ENCODE results near the gene CLIP4.

CLIP4 gene

DNA sequence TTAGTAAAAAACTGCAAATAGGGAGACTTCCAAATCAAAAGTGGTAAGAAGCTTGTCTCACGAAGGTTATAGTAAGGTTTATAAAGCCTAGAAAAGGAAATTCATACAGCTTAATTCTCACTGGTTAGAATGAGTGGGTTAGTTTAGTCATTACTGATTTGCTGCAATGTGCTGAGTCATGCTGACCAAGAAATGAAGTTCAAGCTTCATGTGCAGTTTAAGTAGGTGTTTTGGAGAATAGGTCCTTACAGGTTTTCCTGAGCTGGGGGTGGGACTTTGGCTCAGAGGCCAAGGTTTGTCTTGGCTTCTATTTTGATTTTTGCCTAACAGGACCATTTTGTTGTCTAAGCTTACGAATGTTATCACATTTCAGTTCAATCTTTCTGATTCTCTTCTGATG, 15.1 kb downstream of the CLIP4 start:
- TF ChIP-seq, protein P1, sequence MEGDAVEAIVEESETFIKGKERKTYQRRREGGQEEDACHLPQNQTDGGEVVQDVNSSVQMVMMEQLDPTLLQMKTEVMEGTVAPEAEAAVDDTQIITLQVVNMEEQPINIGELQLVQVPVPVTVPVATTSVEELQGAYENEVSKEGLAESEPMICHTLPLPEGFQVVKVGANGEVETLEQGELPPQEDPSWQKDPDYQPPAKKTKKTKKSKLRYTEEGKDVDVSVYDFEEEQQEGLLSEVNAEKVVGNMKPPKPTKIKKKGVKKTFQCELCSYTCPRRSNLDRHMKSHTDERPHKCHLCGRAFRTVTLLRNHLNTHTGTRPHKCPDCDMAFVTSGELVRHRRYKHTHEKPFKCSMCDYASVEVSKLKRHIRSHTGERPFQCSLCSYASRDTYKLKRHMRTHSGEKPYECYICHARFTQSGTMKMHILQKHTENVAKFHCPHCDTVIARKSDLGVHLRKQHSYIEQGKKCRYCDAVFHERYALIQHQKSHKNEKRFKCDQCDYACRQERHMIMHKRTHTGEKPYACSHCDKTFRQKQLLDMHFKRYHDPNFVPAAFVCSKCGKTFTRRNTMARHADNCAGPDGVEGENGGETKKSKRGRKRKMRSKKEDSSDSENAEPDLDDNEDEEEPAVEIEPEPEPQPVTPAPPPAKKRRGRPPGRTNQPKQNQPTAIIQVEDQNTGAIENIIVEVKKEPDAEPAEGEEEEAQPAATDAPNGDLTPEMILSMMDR (IDR thresholded peaks at IDR 0.05; ENCODE audit: insufficient read depth, low read depth, low read length, missing control alignments) = no peak
- DNase-seq (ENCODE audit: low read depth) = peak; percentile 87
- H3K4me3 ChIP-seq (ENCODE audit: low read length) = no peak overlapping the region

DNA sequence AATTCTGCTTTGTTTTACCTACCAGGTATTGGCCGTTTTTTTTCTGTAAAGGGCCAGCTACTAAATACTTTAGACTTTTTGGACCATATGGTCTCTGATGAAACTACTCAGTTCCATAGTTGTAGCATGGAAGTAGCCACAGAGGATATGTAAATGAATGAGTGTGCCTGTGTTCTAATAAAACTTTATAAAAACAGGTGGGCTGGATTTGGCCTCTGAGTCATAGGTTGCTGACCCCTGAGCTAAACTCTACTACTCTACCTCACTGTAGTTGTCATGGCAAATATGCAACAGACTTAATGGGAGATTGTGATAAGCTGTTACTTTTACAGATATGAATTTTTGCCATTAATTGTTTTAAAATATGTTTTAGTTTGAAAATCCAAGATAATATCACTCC, 19.7 kb downstream of the CLIP4 start:
- H3K4me3 ChIP-seq (ENCODE audit: low read length) = no peak overlapping the region
- TF ChIP-seq, protein P1 (IDR thresholded peaks at IDR 0.05; ENCODE audit: insufficient read depth, low read depth, low read length, missing control alignments) = no peak
- no peak for DNase-seq (ENCODE audit: low read depth)

DNA sequence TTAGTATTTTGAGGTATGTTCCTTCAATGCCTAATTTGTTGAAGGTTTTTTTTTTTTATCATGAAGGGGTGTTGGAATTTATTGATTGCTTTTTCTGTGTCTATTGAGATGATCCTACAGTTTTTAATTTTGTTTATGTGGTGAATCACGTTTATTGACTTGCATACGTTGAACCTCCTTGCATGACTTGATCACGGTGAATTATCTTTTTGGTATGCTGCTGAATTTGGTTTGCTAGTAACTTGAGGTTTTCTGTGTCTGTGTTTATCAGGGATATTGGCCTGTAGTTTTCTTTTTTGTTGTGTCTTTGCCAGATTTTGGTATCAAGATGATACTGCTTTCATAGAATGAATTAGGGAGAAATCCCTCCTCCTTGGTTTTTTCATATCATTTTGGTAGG, 23.9 kb downstream of the CLIP4 start:
- TF ChIP-seq, protein P1 (IDR thresholded peaks at IDR 0.05; ENCODE audit: insufficient read depth, low read depth, low read length, missing control alignments) = no peak
- no peak overlapping the region for H3K4me3 ChIP-seq (ENCODE audit: low read length)
- no peak for DNase-seq (ENCODE audit: low read depth)

- TF ChIP-seq, protein P1 (IDR thresholded peaks at IDR 0.05; ENCODE audit: insufficient read depth, low read depth, low read length, missing control alignments) = no peak
- H3K4me3 ChIP-seq (ENCODE audit: low read length) = no peak overlapping the region
- no peak for DNase-seq (ENCODE audit: low read depth)
These were observed 24.5 kb downstream of the CLIP4 start for GRCh38 chr2:29139731-29140130.

DNA sequence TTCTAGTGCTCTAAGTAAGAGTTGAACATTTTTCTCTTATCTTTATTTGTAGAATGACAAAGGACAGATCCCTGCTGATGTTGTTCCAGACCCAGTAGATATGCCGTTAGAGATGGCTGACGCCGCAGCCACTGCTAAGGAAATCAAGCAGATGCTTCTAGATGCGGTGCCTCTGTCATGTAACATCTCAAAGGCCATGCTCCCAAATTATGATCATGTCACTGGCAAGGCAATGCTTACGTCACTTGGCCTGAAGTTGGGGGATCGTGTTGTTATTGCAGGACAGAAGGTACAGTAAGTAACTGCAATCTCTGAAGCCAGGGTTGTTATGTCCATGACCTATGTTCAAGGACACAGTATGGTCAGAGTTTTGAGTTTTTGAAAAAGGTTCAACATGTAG, 28.4 kb downstream of the CLIP4 start:
- DNase-seq (ENCODE audit: low read depth) = no peak
- TF ChIP-seq, protein P1 (IDR thresholded peaks at IDR 0.05; ENCODE audit: insufficient read depth, low read depth, low read length, missing control alignments) = no peak
- no peak overlapping the region for H3K4me3 ChIP-seq (ENCODE audit: low read length)

DNA sequence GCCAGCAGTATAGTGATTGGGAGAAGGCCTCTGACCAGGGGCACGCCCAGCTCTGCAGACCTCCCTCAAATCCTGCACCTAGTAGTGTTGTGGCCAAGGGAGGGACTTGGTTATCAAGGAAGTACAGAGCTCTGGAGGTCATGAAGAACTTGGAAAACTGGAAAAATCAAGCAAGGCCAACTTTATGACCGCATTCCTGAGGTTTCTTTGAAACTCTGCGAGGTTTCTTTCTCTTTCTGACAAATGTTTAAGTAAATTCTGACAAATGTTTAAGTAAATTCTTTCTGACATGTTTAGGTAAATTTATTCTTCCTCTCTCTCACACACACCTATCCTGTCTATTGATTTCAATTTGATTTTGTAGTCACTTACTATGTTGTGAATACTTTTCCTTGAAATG, 31.0 kb downstream of the CLIP4 start:
- no peak overlapping the region for H3K4me3 ChIP-seq (ENCODE audit: low read length)
- no peak for DNase-seq (ENCODE audit: low read depth)
- TF ChIP-seq, protein P1 (IDR thresholded peaks at IDR 0.05; ENCODE audit: insufficient read depth, low read depth, low read length, missing control alignments) = no peak

GRCh38 chr2:29147963-29148362, 32.7 kb downstream of the CLIP4 start:
- no peak overlapping the region for H3K4me3 ChIP-seq (ENCODE audit: low read length)
- TF ChIP-seq, protein P1 (IDR thresholded peaks at IDR 0.05; ENCODE audit: insufficient read depth, low read depth, low read length, missing control alignments) = no peak
- no peak for DNase-seq (ENCODE audit: low read depth)
